EL (cell line): ENCODE results near the gene MTHFD1.

ENCODE experiments used
- DNase-seq: peaks from one replicate; pipeline ENCODE4 v3.0.0-alpha.2; 2016

Gene MTHFD1

DNA sequence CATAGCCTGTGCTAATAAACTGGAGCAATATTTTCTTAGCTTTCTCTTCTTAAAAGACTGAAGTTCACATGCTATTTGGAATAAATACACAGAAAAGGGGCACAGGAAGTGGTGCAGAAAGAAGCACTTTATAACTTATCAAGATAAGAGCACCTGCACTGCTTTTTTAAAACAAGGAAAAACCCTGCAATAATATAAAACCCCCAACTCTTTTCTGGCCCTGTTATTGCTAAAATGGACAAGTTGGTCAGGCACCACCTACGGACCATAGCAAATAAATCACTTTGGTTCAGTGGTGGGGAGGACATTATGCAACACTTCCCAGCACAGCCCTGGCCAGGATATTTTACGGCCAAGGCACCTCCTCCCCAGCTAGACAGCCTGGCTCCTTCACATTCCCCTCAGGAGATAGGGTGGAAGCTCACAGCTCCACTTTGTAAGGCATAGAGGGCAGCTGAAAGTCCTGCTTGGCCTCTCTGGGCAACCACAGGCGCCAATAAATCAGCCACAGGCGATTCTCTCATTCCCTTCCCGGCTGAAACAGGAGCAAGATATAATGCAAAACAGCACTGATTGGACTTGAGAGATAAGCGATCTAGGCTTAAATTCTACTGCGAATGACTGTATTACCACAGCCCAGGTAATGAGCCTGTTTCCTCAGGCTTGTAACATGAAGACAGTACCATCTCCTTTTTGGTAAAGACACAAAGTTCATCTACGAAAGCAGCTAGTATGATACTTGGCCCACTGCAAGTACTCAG lies 113.4 kb downstream of the MTHFD1 start:
- DNase-seq, result peak; percentile 89

DNA sequence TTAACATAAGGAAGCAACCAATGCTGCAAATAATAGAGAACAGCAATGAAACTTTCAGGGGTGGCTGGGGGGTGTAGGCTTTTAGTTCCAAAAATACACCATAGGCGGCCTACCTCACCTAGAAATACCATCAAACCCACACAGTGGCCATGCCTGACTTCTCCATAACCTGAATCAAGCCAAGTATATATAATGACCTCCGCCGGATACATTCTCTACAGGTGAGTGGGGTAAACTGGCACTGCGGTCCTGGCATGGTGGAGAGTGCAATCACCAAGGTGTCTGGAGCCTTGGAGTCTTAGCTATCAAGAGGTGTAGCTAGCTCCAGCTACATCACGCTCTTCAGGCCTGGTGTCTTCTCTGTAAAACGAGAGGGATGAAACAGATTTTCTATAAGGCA lies 114.3 kb downstream of the MTHFD1 start:
- DNase-seq, result no peak

DNA sequence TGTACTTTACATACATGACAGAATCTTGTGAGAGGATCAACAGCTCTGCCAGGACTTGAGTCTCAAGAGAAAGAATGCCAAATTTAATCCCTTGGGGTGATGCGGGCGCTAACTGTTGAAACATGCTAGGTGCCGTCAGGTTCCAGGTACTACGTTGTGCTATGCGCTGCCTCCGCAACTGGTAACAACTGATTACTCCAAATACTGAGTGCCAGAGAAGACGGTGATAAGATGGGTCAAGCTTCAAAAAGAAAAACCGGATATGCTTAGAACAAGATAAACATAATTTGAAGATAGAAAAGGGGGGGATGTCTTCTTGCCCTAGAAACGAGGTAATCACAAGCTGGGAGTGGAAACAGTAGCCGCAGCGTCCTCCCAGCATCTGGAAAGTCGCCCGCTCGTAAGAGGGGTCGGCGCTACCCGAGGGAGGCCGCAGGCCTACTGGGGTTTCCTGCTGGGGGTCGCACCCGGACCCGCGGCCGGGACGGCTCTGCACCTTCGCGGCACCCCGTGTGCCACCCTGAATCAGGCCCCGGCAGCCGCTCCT lies 114.8 kb downstream of the MTHFD1 start:
- DNase-seq, result no peak

DNA sequence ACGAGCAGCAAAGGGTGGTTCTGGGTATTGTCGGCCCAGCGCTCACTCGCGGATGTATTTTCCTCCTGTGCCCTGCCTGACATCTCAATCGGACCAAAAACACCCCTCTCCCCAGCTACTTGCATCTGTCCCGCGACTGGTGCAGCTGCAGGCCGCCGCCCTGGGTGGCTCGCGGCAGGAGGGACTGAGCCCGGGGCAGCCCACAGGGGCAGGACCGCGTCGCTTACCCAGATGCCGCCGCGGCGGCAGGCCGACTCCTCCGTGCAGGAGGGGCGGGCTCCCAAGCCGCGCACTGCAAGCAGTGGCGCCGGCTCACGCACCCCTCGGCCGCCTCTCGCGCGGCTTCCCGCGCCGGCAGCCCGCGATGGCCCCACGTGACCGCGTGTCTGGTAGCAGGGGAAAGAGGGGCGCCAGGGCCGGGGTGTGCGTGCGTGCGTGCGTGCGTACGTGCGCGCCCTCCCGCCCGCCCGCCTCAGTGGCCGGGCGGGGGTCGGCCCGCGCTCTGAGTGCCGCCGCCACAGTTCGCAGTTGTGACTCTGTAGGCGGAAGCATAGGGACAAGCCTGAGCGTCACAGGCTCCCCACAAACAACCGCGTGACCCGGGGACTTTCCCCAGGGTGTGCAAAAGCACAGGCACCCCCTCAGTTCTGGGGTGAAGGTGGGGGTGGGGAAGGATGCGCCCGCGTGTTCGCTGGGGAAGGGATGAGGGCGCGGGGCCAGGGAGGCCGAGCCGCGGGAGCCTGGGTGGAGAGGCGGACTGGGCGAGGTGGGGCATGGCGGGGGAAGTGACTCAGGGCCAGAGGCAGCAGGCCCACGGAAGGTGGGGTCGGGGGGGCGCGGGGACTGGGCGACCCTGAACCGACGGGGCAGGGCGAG lies 115.5 kb downstream of the MTHFD1 start, which contains the start of gene ZBTB25:
Gene ZBTB25, minus strand, starts transcription at position 405 of the 876 bp plus-strand sequence. CDS start 13,305 bp downstream, outside the sequence.
- peak; percentile 96 for DNase-seq

DNA sequence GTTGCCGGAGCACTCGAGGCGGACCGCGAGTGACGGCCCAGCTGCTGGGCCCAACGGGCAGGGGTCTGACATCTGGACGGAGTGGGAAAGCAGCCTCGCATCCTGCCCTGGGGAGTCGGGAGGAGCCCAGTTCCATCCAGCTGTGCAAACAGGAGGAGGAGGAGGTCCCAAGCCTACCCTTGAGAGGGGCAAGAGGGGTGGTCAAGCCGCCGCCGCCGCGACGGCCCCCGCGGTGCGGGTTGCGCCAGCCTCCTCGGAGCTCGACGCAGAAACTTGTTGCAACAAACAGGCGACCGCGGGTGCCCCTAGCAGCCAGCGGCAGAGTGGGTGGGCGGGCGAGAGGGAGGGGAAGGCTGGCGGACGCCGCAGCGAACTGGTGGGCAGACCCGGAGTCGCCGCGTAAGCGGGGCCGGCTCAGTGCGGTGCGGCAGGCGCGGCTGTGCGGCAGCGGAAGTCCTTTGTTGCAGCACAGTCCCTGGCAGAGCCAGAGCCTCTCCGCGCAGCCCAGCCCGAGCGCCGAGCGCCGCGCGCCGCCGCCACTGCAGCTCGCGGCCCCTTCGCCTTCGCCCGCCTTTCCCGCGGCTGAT lies 116.2 kb downstream of the MTHFD1 start, which contains the start of gene ZBTB1:
Gene ZBTB1, plus strand, starts transcription at position 461 of the 587 bp plus-strand sequence. CDS start 16,735 bp downstream, outside the sequence.
- peak; percentile 87 for DNase-seq

DNA sequence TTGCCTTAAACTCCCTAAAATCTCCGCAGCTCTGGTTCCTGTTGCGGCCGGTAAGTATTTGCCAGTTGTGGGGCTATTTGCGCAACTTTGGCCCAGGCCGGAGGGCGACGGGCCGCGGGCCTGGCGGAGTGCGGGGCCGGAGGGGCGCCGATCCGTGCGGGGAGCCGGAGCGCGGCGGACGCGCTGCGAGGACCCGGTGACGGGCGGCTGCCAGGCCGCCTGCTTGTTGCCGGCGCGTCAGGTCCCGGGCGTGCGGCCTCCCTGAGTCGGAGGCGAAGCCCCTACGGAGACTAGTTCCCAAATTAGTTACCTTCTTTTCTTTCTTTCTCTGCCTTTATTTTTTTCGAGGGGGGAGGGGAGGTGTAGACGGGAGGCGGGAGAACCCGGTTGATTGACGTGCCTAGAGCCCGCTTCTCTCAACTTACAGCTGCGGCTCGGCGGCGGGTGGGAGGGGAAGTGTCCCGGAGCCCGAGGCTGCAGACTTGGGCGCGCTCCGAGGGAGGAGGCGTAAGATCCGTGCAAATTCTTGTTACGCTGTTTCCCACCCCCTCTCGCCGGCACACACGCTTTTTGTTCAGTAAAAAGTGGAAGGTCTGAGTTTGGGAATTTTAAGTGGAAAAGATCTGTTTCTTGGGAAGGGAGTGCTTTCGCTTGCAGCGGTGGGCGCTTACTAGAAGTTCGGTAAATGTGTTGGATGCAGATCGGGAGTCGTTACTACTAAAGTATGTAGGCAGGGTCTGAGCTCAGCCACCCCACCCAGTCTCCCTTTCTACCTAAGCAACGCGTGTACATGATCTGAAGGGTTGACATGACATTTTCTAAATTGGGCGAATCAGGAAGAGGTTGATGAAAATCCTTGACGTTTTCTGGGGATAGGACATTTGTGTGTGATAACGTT lies 117.0 kb downstream of the MTHFD1 start:
- peak; percentile 90 for DNase-seq

DNA sequence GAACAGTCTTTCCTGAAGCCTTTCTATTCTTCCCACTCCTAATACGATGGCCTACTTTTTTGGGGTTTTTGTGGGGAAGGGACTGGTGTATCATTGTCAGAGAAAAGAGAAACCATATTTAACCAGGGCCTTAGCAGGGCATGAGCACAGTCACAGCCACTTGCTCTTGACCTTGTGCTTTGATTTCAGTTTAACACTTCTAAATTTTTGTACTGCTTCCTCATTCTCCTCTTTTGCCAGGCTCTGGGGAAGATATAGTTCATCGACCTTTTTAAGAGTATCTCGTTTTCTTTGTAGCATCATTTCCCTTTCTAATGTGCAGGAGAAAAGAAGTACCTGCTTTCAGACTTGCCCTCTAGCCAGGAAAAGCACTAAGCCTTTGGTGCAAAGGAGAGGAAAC lies 118.6 kb downstream of the MTHFD1 start:
- no peak for DNase-seq

DNA sequence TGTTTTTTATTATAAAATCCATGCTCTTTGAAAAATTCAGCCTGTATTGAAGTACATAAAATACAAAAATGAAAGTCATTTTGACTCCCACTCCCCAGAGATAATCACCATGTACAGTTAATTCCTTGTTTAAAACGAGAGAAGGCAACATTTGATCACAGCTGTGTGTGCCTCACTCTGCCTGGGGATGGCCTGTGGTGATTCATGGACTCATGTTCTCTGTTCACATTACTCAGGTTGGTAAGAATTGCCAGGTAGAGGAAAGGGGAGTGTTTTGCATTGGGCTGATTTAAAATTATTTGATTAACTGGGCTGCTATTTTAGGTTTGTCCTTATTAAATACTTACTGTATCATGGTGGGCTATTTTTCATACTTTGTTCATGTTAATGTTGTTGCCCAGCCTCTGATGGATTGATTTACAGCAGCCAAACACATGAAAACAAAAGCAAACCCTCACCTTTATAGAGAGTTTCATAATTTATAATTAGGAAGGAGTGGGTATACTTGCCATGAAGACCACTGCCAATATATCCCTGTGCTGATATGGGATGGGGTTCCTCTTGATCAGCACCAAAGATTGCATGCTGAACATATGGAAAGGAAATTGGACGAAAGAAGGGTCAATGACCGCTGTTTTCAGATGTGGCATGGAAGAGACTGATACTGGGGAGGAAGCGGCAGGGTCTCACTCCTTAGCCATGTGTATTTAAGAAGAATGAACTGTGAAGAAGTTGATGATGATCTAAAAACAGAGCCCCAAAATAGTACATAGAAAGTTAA lies 119.4 kb downstream of the MTHFD1 start:
- DNase-seq, result no peak

DNA sequence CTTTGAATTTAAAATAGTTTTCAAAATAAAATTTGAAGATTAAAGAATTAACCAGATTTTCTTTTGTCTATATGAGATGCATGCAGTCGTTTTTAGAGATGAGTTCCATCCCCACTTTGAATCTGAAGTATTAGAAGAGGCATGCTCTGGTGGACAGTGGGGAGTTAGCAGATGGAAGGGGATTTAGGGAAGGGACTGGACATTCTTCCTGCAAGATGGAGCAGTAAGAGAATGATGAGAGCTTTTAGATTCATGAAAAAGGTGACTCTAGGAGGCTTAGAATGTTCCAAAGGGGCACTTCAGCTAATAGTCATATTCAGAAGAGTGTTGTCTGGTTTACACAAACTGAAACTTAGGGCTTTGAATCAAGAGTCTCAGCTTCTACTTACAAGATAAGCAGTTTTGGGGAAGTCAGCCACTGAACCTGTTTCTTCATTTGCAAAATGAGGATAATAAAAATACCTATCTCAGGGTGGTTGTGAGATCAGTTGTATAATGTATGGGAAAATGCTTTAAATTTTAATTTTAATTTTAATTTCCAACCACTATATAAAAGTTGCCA lies 120.1 kb downstream of the MTHFD1 start:
- no peak for DNase-seq

DNA sequence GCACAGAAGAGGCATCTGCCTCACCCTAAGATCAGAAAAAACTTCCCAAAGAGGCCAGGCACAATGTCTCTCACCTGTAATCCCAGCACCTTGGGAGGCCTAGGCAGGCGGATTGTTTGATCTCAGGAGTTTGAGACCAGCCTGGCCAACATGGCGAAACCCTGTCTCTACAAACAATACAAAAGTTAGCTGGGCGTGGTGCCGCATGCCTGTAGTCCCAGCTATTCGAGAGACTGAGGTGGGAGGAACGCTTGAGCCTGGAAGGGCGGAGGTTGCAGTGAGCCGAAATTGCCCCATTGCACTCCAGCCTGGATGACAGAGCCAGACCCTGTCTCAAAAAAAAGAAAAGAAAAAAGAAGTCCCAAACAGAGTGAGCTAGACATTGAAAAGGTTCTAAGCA lies 120.9 kb downstream of the MTHFD1 start:
- no peak for DNase-seq
